GM18507 (cell line): ENCODE data around the gene AFF3.
A peak's percentile ranks its signal among the peaks of the same experiment; 100 is the strongest.

ENCODE experiments used
- DNase-seq: peaks from one replicate; pipeline ENCODE4 v3.0.0; 2011; ENCODE audit warnings: low read depth; ENCODE audit not compliant: insufficient read length; ENCODE audit errors: extremely low spot score
- FAIRE-seq: peaks from 2 replicates; lab custom pipeline; 2011; peaks lifted over from hg19 to GRCh38; lab: Jason Lieb, UNC

The AFF3 gene

DNA sequence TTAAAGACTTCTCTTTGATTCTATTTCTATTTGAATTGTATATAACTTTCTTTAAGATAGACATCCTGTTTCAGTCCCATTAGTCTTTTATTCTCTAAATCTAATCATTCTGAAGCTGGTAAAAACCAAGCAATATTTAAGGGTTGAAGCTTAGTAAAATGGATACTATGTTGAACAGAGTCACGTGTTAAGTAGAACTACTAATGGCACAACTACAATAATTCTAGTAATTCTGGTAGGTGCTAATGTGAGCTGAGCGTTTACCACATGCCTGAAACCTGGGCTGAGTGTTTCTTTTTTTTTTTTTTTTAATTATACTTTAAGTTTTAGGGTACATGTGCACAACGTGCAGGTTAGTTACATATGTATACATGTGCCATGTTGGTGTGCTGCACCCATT lies 8.9 kb upstream of the AFF3 start:
- DNase-seq (no peak), FAIRE-seq (no peak)

DNA sequence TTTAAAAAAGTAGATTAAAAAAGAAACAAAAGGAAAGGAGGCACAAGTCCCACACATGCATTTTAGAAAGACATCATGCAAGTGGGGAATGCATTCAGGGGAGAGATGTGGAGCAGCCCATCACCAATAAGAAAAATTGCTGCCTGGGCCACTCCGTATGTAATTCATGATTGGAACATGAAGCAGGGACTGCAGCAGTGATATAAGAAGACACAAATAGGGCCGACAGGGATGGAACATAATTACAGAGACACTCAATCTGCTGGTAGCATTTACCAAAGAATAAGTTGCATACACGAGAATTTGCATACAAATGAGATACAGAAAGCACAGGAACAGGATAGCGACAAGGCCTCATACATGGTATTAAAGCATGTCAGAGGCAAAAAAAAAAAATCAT lies 6.5 kb upstream of the AFF3 start:
- DNase-seq: no peak
- no peak for FAIRE-seq

DNA sequence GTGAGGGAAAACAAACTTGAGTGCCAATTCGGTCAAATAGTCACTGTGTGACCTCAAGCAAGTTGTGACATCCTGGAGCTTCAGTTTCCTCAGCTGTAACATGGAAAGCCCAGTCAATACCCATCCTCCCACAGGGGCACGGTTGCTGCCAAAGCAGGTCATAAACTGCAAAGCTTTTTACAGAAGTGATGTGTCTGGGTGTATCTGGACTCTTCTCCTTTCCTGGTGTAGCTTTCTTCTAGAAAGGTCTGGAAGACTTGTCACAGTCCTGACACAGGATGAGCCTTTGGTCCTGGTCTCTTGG lies 4.2 kb upstream of the AFF3 start:
- DNase-seq: no peak
- FAIRE-seq: no peak

DNA sequence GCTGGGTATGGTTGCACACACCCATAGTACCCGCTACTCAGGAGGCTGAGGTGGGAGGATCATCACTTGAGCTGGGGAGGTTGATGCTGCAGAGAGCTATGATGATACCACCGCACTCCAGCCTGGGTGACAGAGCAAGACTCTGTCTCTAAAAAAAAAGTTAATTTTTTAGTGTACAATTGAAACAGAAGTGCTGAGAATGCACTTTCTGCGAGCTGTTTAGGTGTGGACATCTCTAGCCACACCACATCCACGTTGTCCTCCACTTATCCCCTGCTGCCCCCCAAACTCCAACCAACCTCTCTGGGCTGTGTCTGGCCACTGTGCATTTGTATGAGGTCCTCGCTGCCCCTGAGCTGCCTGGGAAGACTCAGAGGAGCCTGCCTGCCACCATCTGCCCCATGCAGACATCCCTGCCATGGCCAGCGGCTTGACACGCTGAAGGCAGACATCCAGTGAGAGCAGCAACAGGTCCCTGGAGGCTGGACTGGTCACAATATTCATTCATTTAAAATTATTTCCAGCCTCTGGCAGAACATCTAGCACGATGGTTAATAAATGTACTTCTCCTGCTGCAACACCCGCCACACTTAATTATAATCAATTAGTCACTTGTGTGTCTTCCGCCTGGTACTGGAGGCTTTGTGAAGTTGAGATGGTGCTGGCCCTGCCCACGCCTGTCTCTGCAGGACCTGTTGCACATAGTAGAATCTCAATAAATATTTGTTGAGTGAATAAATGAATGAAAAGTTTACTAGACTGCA lies 3.7 kb upstream of the AFF3 start:
- FAIRE-seq (no peak), DNase-seq (no peak)

DNA sequence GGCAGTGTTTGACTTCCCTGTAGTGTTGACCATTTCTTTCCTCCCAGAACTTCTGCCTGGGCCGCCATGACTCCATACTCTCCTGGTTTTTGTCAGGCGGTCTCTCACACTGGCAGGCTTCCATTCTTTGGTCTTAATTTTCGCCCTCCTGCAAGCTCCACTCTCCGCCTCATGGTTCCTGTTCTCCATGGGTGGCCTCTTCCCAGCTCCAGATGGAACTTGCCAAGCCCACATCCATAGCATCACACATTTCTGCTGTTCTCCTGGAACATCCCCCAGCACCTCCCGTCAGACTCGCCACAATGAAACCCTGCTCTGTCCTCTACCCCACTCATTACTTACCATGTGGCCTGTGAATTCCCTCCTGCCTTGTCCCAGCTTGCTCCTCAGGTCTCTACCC lies 896 bp upstream of the AFF3 start:
- DNase-seq (no peak), FAIRE-seq (no peak)

DNA sequence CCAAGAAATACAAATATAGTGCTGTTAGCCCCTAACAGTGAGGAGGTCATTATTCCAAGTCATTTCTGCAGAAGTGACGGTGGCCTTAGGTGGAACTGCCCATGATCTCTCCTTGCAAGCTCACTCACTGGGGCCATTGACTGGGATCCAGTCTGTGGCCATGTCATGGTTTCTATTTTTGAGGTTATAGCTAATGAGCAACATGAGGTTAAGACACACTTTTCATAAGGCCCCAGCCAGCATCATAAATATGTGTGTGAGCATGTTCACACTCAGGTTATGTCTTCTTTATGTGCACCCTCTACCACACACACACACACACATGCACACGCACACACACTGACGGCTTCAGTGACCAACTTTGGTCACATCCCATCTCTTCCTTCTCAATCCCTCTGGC lies 484 bp downstream of the AFF3 start:
- FAIRE-seq (no peak), DNase-seq (no peak)

DNA sequence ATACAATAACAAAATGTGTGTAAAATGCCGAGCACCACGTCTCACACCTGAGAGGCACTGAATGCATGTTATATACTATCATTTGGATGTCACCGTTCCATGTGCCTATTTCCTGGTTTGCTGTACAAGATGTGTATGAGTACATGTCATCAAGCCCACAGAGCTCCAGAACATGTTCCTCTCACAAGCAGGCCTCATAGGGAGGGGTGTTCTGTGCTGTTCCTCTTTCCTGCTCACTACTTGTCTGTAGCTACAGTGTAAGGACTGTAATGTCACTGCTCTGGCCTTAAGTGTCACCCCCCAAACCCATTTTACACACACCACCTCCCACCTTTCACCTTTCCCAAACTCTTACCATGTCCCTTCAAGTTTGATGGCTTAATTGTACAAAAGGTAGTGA lies 1.8 kb downstream of the AFF3 start:
- no peak for FAIRE-seq

DNA sequence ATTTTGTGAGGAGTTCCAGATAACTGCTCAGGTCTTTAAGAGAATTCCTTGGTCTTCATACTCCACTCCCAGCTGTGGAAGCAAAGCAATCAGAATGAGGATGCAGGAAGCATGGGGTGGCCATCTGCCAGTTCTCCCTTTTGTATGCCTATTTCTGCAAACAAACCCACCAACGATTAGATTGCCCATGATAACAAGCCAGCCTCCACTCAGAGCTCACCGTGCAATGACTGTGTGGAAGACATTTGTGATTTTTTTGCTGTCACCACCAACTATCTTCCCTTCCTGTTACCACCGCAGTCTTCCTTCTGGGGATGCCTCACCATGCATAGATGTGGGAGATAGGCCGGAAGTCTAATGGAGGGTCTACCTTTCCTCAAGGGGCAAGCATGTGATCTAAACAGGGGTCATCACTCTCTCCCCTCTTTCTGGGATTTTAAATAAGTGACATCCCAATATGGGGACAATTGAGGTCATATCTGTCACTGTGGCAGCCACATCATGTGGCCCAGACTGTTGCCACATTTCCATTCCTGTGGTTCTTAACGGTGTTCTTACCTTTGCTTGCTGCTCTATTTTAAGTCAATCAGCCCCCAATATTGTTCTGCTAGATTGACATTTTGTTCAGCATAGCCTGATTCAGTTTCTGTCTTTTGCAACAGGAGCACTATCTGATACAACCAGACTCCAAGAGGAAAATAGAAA lies 4.4 kb downstream of the AFF3 start:
- FAIRE-seq (no peak), DNase-seq (no peak)

More for the DNA sequence above, 1.8 kb downstream of the AFF3 start:
- no peak for DNase-seq

DNA sequence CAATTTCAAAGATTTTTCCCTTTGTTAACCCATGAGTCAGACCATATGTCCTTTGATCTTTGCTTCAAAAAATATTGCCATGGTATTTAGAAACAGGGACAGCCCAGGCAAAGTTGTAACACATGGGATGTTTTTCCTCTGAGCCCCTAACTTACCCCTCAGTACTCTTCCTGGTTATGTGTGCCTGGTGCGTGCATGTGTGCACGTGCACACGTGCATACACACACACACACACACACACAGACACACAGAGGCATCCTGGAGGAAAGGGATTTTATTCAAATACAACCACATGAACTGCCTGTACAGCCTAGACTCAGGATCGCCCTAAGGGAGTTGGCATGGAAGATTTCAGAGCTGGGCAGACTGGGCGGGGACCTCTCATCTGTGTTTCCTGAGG lies 5.1 kb downstream of the AFF3 start:
- no peak for FAIRE-seq
- no peak for DNase-seq

DNA sequence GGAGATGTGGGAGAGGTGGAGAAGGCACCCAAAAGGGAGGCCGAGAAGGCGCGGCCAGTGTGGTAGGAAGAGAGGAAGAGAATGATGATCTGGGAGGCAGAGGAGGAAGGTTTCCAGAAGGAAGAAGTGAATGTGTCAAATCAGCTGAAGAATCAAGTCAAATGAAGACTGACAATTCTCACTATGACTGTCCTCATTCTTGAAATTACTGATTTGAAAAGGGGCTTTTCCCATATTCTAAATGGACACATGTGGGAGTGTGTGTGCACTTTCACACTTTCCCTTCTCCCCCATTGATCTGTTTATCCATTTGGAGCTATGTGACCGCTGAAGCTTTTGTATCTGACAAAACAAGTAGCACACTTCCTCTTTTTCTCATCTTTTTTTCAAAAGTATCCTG lies 6.1 kb downstream of the AFF3 start:
- no peak for DNase-seq
- peak; percentile 53 for FAIRE-seq

DNA sequence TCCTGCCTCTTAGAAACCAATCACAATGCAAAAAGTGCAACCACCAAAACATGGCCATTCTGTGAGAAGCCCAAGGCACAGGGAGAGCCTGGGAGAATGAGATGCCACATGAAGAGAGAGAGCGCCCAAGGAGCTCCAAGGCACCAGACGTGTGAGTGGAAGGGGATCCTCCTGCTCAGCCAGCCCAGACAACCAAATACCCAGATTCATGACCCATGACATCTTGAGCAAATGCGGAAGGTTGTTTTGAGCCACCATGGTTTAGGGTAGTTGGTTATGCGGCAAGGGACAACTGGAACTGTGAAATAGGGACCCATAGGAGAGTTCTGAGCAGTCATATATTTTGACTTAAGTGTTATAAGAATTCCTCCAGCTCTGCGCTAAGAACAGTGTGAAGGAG lies 7.0 kb downstream of the AFF3 start:
- DNase-seq (no peak), FAIRE-seq (no peak)

DNA sequence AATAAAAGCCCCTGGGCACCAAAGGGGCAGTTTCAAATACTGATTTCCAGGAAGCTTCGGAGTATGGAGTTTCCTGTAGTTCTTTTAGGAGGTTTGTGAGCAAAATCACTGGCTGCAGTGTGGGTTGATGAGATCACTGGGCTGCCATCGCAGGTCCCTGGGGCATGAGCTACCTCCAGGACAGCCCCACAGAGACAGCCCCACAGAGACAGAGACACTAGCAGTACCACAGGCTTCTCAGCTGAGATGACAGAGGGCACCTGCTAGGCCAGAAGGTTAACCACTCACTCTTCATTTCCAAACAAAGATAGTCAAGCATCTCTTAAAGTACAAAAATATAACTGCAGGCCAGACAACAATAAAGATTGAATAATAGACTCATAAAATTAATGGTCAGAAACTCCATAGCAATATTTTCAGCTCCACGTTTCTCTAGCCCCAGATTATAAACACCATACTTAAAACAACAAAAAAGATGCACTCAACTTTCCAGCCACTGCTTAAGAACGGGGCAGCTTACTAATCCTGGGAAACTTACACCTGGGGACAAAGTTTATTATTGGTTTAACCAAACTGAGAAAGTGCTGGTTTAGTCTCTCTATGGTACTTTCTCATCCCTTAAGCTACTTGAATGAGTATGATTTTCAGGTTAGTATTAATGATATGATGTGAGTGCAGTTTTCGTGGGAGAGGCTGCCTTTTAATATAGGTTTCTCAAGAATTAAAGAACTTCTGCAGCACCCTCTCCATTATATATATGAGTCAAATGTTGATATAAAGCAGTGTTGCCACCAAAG lies 11.6 kb downstream of the AFF3 start:
- FAIRE-seq: no peak
- no peak for DNase-seq

DNA sequence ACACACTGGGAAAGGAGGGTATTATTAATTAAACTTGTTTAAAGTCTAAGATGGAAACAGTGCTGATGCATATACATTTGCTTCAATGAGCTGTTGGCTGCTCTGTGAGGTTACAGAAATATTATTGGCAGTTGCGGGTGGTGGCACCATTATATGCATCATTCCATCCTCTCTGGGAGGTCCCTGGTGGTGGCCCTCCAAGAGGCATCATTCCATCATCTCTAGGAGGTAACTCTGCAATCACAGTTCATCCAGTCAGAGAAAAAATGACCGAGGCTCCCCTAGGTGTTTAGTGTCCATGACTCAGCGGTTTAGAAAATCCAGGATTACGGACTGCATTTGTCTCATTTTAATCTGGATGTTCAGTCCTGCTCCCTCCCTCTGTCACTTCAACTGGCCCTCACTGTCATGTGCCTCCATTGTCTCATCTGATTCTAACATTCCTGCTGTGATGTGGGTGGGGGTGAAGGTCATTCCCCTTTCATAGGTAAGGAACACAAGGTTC lies 15.4 kb downstream of the AFF3 start:
- FAIRE-seq: no peak
- no peak for DNase-seq

DNA sequence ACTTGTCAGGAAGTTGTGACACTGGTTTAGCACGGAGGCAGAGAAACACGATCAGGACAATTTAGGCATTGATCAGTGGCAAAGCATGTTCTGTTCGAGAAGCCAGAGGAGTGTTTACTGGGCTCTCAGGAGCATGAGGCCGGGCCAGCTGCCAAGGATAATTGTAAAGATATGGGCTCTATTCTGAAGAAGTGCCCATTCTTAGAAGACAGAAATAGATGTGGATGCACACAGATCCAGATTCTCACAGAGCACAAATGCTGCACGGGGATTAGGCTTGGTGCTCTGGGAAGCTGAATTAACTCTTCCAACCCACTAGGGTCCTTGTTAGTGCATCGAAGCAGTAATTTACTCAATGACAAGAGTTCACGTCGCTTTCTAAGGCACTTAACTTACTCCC lies 16.2 kb downstream of the AFF3 start:
- DNase-seq: no peak

DNA sequence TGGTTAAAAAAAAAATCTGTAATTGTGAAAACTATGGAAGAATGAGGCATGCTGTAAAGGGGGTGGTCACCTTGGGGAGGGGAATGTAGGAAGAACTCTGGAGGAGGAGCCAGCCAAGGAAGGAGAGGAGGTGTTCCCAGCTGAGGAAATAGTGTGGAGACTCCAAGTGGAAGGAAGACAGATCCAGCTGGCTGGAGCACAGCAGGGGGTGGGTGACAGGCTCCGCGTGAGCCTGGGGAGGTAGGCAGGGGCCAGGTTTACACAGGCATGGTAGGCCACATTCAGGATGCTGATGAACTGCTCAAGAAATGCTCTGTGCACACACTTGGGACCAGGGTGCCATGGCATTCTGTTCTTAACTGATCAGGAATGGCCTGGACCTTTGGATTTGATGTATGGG lies 16.8 kb downstream of the AFF3 start:
- FAIRE-seq (no peak), DNase-seq (no peak)

More for the DNA sequence above, 16.2 kb downstream of the AFF3 start:
- no peak for FAIRE-seq

DNA sequence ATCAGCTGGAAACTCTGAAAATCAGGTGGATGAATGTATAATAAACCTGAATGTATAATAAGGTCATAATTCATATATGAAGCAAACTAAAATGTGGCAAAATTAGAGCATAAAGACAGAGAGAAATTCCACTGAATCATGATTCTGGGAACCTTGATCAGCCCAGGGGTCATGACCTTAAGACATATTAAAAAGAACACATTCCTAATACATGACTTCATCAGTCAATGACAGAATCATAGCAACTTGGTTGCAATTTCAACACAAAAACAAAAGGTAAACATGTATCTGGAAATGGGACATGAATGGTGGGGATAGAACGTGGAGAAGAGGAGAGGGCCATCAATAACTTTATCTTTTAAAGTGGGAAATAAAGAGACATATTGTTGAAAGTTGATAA lies 17.6 kb downstream of the AFF3 start:
- FAIRE-seq: no peak
- no peak for DNase-seq

DNA sequence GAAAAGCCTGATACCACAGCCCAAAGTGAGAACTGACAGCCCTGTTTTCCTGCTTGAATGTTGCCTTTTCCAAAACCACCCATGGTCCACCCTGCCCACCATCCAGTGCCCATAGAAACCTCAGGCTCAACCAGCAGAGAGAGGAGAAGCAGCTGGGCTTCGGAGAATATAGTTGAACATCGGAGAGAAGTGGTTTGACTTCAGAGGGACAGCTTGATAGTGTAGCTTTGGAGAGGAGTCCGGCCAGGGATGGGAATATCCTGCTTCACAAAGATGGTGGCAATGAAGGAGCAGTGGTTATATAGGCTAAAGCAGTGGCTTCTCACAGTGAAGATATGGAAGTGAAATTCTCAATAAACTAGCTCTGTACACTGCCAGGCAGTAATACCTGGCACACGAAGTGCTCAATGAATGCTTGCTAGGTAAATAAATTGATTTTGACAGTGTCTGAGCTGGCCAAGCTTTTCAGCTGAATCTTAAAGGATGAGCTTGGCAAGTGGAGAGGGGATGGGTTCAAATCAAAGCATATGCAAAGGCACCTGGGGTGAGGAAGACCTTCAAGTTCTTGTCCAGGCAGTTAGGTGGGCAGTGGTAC lies 21.2 kb downstream of the AFF3 start:
- FAIRE-seq (no peak), DNase-seq (no peak)

DNA sequence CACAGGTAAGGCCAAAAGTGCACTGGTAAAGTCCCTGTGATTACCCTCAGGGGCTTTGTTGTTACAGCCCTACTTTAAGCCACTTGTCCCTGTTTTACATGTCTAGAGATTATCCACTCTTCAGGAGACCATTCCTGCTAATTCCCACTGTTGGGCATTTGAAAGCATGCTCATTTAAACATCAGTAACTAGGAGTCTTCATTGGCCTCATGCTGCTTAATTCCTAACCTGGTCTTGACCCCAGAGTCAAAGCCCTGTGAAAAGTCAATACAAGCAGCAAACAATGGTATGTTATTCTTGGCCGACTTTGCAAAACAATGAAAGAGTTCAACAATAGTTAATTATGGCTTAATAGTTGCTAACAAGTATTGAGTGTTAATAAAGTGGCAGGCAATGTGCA lies 23.2 kb downstream of the AFF3 start:
- FAIRE-seq (no peak), DNase-seq (no peak)

DNA sequence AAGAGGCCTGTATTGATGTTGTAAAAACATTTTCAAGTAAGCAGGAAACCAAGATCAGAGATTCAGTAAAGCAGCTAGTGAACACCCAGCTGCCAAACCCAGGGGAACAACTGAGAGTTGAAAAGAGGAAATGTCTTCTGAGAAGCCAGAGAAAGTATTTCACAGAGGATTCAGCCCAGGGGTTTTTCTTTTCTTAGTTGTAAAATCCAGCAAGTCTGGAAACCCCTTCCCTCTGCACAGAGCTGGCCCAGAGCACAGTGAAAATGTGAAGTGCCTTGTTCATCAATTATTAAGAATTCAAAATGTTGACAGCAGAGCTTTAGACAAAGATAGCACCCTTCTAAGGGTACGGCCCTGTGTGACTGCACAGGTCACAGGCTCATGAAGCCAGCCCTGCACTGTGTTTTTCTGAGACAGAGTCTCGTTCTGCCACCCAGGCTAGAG lies 28.4 kb downstream of the AFF3 start:
- DNase-seq (no peak), FAIRE-seq (peak; percentile 70)

DNA sequence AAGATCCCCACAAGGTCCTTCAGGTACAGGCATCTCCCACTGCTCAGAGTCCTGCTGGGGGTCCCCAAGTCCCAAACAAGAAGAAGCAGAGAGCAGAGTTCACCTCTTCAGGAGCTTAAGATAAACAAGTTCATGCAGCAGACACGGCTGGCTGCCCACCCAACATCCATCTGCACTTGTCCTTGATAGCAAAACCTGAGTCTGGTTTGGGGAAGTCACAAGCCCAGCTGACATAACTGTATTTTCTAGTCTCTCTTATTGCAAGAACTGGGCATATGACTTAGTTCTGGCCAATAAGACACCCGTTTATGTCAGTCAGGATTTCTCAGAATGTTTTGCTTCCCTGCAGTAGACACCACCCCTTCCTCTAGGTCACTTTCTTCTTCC lies 31.8 kb downstream of the AFF3 start:
- FAIRE-seq (no peak), DNase-seq (no peak)
